Measurements from ENCODE around the gene CRHR2. TPM values are rescaled to one million over a fixed set of nuclear protein-coding genes. Genes with fewer than 3 reads are reported as not detected.

CRHR2 gene
- total RNA-seq, 1 donor from 2014 or later = not detected

DNA sequence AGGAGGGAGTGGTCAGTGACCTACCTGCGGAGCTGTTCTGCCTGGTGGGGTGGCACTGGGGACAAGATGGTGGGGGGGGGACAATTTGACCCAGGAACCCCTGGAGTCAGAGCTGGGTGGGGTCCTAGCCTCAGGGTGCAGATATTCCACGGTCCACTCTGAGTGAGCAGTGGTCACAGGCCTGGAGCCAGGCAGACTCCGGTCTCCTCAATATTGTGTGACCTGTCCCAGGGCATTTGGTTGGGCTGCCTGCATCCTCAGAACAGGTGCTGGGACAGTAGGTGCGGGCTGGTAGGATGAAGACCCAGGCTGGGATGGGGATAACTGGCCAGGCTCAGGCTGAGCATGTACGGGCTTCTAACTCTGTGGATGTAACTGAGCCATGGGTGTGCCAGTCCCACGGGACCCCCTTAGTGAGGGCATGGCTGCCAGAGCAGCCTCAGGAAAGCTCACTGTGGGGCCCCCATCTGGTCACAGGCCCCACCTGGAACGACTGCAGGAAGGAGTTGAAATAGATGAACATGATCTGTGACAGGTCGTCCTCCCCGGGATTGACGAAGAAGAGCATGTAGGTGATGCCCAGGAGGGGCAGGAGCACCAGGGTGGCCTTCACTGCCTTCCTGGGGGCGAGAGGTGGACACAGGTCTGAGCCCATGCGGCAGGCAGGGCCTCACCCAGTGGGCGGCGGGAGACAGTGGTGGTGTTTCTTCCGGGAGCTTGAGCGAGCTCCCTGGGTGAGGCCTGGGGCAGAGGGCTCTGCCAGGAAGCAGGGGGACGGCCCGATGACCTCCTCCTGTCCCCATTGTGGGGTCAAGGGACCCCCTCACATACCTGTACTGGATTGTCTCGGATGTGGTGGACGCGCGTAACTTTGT lies 26.9 kb downstream of the CRHR2 start:
- H3K27me3 ChIP-seq = no peaks in the 10 kb centered on the region
- no peak for DNase-seq (ENCODE audit: extremely low spot score in 2 of 2)
- intact Hi-C loops (cut with DNase I) = no loop called here
- no peak overlapping the region for H3K27ac ChIP-seq
- H3K4me3 ChIP-seq = no peak overlapping the region
- no peaks in the 10 kb centered on the region for H3K36me3 ChIP-seq
- no peaks in the 10 kb centered on the region for H3K9me3 ChIP-seq
- TF ChIP-seq POLR2AphosphoS5 (IDR thresholded peaks at IDR 0.05; ENCODE audit: insufficient read depth in 1 of 2, low read depth in 1 of 2) (no peak), CTCF (IDR thresholded peaks at IDR 0.05) (no peak), POLR2A (IDR thresholded peaks at IDR 0.05) (no peak)
- no peaks in the 10 kb centered on the region for H3K4me1 ChIP-seq

- intact Hi-C loops (cut with DNase I) = no loop called here
- TF ChIP-seq POLR2A (IDR thresholded peaks at IDR 0.05) (no peak), POLR2AphosphoS5 (IDR thresholded peaks at IDR 0.05; ENCODE audit: insufficient read depth in 1 of 2, low read depth in 1 of 2) (no peak), CTCF (IDR thresholded peaks at IDR 0.05) (no peak)
- DNase-seq (ENCODE audit: extremely low spot score in 2 of 2) = no peak
- Histone ChIP-seq H3K4me3 (no peak overlapping the region), H3K9me3 (no peaks in the 10 kb centered on the region), H3K27me3 (no peaks in the 10 kb centered on the region), H3K27ac (no peak overlapping the region), H3K4me1 (no peaks in the 10 kb centered on the region), H3K36me3 (no peaks in the 10 kb centered on the region)
Observed at GRCh38 chr7:30654296-30655090, 27.8 kb downstream of the CRHR2 start.

- Histone ChIP-seq H3K27me3 (no peaks in the 10 kb centered on the region), H3K4me1 (no peaks in the 10 kb centered on the region), H3K36me3 (no peaks in the 10 kb centered on the region), H3K9me3 (no peaks in the 10 kb centered on the region), H3K4me3 (no peak overlapping the region), H3K27ac (no peak overlapping the region)
- intact Hi-C loops (cut with DNase I) = no loop called here
- DNase-seq (ENCODE audit: extremely low spot score in 2 of 2) = no peak
- TF ChIP-seq POLR2A (IDR thresholded peaks at IDR 0.05) = no peak
- no peak for TF ChIP-seq CTCF (IDR thresholded peaks at IDR 0.05)
- TF ChIP-seq POLR2AphosphoS5 (IDR thresholded peaks at IDR 0.05; ENCODE audit: insufficient read depth in 1 of 2, low read depth in 1 of 2) = no peak
Observed at GRCh38 chr7:30652698-30653641, 29.3 kb downstream of the CRHR2 start.

- Histone ChIP-seq H3K4me3 (no peak overlapping the region), H3K9me3 (no peaks in the 10 kb centered on the region), H3K27ac (no peak overlapping the region), H3K36me3 (no peaks in the 10 kb centered on the region), H3K27me3 (no peaks in the 10 kb centered on the region), H3K4me1 (no peaks in the 10 kb centered on the region)
- no peak for TF ChIP-seq POLR2A (IDR thresholded peaks at IDR 0.05)
- no peak for TF ChIP-seq POLR2AphosphoS5 (IDR thresholded peaks at IDR 0.05; ENCODE audit: insufficient read depth in 1 of 2, low read depth in 1 of 2)
- no peak for TF ChIP-seq CTCF (IDR thresholded peaks at IDR 0.05)
- no peak for DNase-seq (ENCODE audit: extremely low spot score in 2 of 2)
- intact Hi-C loops (cut with DNase I) = no loop called here
Observed at GRCh38 chr7:30652132-30652531, 30.1 kb downstream of the CRHR2 start.

Data from vagina (tissue), 2 donors.